Upper lobe of right lung (tissue), 1 donor: Measurements from ENCODE around the gene ZNF232. TPM values are rescaled to one million over a fixed set of nuclear protein-coding genes. Genes with fewer than 3 reads are reported as not detected.
"Not testable (repeated sequence)": the region's sequence is repeated elsewhere in the genome, so short reads cannot be mapped to it uniquely, and the experiment has no call there.

ENCODE experiments used
- ATAC-seq: fragments of 200-7000 bp; cut with Tn5 transposase; one replicate; pipeline ENCODE4 v1.9.1; 2020; ENCODE audit warnings: mild to moderate bottlenecking, moderate library complexity
- DNase-seq: peaks from one replicate; pipeline ENCODE4 v3.0.0-alpha.2; 2020
- H3K27ac ChIP-seq: fragments of 200-600 bp; one replicate; pipeline ENCODE4 v1.8.0; 2022
- H3K27me3 ChIP-seq: fragments of 200-600 bp; one replicate; pipeline ENCODE4 v1.8.0; 2022; ENCODE audit warnings: mild to moderate bottlenecking
- H3K36me3 ChIP-seq: fragments of 200-600 bp; one replicate; pipeline ENCODE4 v1.8.0; 2022
- H3K4me1 ChIP-seq: fragments of 200-600 bp; one replicate; pipeline ENCODE4 v1.8.0; 2022
- H3K4me3 ChIP-seq: fragments of 200-600 bp; one replicate; pipeline ENCODE4 v1.8.0; 2022; ENCODE audit warnings: mild to moderate bottlenecking
- H3K9me3 ChIP-seq: fragments of 200-600 bp; one replicate; pipeline ENCODE4 v1.8.0; 2022
- intact Hi-C: fragments of 100-400 bp; cut with DNase I; formaldehyde crosslinking; loops from one replicate; pipeline ENCODE4 v1.11.0; 2022
- total RNA-seq: library from RNA; stranded (reverse); fragmentation: NEBNext Ultra II Directional; extraction: Animal tissue kit (Norgen Biotek cat#: 25700); gene quantifications from one replicate; pipeline ENCODE4 v1.2.1, GENCODE V29; 2021
- TF ChIP-seq, protein P1 (sequence below): fragments of 200-600 bp; IDR thresholded peaks from one replicate; pipeline ENCODE4 v1.8.0; 2022; ENCODE audit warnings: antibody characterized with exemption
- donor health status: DM: no; HTN: yes; CAD: no; lungs with severe emphysema.

The ZNF232 gene
- total RNA-seq, 1 donor from 2014 or later, result 8.0 TPM

GRCh38 chr17:5126719-5127488, 15.2 kb upstream of the ZNF232 start:
- DNase-seq (peak; percentile 54), ATAC-seq (no peak)

DNA sequence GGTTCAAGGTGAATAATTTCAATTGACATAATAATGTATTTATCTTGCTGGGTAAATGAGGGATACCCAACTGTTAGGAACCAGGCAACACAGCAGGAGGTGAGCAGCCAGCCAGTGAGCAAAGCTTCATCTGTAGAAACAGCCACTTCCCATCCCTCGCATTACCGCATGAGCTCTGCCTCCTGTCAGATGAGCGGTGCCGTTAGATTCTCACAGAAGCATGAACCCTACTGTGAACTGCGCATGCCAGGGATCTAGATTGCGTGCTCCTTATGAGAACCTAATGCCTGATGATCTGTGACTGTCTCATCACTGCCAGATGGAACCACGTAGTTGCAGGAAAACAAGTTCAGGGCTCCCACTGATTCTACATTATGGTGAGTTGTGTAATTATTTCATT, 13.2 kb upstream of the ZNF232 start:
- H3K27me3 ChIP-seq, result peaks cover 11% of the 10 kb centered on the region
- ATAC-seq, intact Hi-C loops: not testable (repeated sequence)

More at GRCh38 chr17:5126719-5127488, 15.2 kb upstream of the ZNF232 start:
- H3K27me3 ChIP-seq, result peaks cover 11% of the 10 kb centered on the region
- TF ChIP-seq, protein P1, sequence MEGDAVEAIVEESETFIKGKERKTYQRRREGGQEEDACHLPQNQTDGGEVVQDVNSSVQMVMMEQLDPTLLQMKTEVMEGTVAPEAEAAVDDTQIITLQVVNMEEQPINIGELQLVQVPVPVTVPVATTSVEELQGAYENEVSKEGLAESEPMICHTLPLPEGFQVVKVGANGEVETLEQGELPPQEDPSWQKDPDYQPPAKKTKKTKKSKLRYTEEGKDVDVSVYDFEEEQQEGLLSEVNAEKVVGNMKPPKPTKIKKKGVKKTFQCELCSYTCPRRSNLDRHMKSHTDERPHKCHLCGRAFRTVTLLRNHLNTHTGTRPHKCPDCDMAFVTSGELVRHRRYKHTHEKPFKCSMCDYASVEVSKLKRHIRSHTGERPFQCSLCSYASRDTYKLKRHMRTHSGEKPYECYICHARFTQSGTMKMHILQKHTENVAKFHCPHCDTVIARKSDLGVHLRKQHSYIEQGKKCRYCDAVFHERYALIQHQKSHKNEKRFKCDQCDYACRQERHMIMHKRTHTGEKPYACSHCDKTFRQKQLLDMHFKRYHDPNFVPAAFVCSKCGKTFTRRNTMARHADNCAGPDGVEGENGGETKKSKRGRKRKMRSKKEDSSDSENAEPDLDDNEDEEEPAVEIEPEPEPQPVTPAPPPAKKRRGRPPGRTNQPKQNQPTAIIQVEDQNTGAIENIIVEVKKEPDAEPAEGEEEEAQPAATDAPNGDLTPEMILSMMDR, result no peak
- no peak overlapping the region for H3K27ac ChIP-seq
- H3K4me1 ChIP-seq, result peaks cover 6% of the 10 kb centered on the region
- no peak overlapping the region for H3K4me3 ChIP-seq
- no peaks in the 10 kb centered on the region for H3K36me3 ChIP-seq
- no peaks in the 10 kb centered on the region for H3K9me3 ChIP-seq
- intact Hi-C loops, result no loop called here

DNA sequence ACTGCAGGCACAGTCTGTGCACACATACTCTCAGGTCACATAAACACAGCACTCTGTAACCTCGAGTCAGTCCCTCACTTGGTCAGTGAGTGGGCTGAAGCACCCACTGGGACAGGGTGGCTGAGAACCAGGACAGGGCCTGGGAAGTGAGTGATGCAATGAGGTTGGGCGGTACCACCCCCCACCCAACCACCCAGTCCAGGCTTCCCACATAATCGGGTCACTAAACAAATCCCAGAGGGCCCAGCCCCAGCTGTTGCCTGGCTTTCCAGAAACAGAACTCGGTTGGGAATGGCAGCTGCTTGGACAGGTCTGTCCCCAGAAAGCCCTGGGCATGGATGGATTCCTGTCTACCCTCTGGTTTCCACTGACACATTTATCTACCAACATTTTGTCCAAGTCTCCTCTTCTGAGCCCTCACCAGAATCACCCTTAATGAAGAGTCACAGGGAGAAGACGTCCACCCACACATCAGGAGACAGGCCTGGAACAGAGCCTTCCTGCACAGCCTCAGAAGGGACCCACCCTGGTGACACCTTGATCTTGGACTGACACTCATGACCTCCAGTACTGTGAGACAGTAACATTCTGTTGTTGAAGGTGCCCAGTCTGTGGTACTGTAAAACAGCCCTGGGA, 12.6 kb upstream of the ZNF232 start:
- DNase-seq (peak; percentile 30), ATAC-seq (peak; percentile 14)
- intact Hi-C loops, H3K4me3 ChIP-seq, H3K27ac ChIP-seq, H3K36me3 ChIP-seq, H3K9me3 ChIP-seq, H3K4me1 ChIP-seq: not testable (repeated sequence)
- H3K27me3 ChIP-seq, result peaks cover 11% of the 10 kb centered on the region

More for the DNA sequence above, 13.2 kb upstream of the ZNF232 start:
- not testable (repeated sequence) for H3K4me1 ChIP-seq, DNase-seq, H3K36me3 ChIP-seq, H3K9me3 ChIP-seq, H3K4me3 ChIP-seq, H3K27ac ChIP-seq

- Histone ChIP-seq H3K4me3 (peak overlapping the region; percentile 48), H3K4me1 (peaks cover 6% of the 10 kb centered on the region), H3K9me3 (no peaks in the 10 kb centered on the region), H3K36me3 (no peaks in the 10 kb centered on the region), H3K27ac (no peak overlapping the region), H3K27me3 (peaks cover 11% of the 10 kb centered on the region)
- DNase-seq, result peak; percentile 20
- peak; percentile 56 for ATAC-seq
- TF ChIP-seq, protein P1, result no peak
- intact Hi-C loops, result no loop called here
These were observed 11.9 kb upstream of the ZNF232 start for GRCh38 chr17:5123343-5124124.

GRCh38 chr17:5122586-5123342, 11.1 kb upstream of the ZNF232 start:
- H3K36me3 ChIP-seq, result no peaks in the 10 kb centered on the region
- H3K27ac ChIP-seq, result no peak overlapping the region
- DNase-seq, result peak; percentile 68
- TF ChIP-seq, protein P1, result no peak
- no peaks in the 10 kb centered on the region for H3K9me3 ChIP-seq
- peaks cover 11% of the 10 kb centered on the region for H3K27me3 ChIP-seq
- H3K4me1 ChIP-seq, result peaks cover 6% of the 10 kb centered on the region
- intact Hi-C loops, result no loop called here
- ATAC-seq, result peak; percentile 85
- H3K4me3 ChIP-seq, result peak overlapping the region; percentile 48

GRCh38 chr17:5122056-5122455, 10.4 kb upstream of the ZNF232 start:
- H3K9me3 ChIP-seq, H3K36me3 ChIP-seq, H3K4me3 ChIP-seq, H3K27ac ChIP-seq, DNase-seq, ATAC-seq, intact Hi-C loops, H3K4me1 ChIP-seq: not testable (repeated sequence)
- H3K27me3 ChIP-seq, result peaks cover 11% of the 10 kb centered on the region
